SK-N-DZ (cell line): ENCODE results near the gene MERTK.
"Not testable (repeated sequence)": the region's sequence is repeated elsewhere in the genome, so short reads cannot be mapped to it uniquely, and the experiment has no call there.

Source experiments
- DNase-seq: peaks from one replicate; pipeline ENCODE4 v3.0.0-alpha.2; 2015; ENCODE audit warnings: low spot score

The MERTK gene

DNA sequence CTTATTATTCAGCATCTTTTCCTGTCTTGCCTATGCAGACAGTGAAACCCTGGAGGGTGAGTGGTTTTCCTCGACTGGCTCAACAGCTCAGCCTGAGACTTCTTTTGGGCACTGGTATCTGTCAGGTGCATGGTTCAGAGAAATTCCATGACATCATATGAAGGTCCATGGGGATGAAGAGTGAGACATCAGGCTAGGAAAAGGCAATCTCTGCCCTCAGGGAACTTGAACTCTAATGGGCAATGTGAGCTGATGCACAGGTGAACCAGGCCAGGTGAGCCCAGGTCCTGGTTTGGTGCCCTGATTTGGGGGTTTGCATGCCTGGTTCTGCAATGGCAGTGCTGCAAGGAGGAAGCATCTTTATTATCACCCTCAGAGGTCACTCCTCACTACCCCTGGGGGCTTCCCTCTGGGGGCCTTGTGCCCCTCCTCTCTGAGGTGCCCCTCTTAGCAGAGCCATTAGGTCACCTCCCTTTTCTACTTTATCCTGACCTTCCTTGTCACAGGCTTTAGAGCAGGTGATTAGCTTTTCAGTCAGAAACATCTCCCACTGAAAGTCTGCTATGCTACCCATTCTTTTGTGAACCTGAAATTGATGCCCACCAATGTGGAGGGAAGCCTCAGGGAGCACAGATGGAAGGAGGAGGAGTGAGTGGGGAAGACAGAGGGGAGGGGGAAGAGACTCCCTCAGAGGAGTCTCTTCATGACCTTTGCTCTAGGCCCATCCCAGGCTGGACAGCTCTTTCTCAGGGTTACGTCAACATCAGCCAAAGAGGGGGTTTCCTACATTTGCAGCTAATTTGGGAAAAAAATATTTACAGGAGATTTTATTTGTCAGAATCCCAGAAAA is 47.3 kb downstream of the MERTK start:
- DNase-seq: no peak

DNA sequence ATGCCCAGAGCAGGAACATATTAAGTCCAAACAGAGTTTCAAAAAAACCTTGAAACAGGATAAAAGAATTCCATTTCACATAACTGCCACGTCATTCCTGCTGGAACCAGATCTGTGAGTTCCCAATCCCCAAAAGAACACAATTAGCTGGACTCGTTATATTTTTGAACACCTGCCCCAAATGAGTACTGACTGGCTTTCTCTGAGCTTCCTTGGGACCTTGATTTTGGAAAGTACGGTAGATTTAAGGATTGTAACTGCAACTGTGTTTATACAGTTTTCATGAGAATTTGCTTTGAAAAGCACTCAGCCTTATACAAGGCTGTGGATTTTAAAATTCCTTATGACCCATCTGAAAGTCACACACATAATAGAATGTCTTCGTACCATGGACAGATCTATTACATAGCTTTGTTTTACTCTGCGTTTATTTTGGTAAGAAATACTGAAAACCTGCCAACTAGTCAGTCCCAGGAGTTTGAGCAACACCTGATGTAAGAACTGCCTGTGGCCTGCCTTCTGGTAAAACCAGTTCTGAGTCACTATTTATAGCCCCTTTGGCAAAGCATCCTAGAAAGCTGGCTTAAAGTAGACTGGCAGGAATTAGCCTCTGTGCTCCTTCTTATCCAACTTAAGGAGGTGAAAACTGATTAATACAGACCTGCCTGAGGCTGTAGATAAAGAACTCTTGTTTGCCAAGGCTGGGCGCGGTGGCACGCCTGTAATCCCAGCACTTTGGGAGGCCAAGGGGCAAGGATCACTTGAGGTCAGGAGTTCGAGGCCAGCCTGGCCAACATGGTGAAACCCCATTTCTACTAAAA is 48.1 kb downstream of the MERTK start:
- DNase-seq: no peak

DNA sequence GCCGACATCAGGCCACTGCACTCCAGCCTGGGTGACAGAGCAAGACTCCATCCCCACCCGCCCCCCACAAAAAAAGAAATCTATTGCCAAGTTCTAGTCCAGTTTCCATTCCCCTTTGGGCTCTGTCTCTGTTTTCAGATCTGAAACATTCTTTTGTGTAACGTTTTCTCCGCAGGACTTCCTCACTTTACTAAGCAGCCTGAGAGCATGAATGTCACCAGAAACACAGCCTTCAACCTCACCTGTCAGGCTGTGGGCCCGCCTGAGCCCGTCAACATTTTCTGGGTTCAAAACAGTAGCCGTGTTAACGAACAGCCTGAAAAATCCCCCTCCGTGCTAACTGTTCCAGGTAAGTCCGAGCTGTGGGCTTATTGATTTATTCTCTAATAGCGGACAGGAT is 48.8 kb downstream of the MERTK start:
- DNase-seq: no peak

DNA sequence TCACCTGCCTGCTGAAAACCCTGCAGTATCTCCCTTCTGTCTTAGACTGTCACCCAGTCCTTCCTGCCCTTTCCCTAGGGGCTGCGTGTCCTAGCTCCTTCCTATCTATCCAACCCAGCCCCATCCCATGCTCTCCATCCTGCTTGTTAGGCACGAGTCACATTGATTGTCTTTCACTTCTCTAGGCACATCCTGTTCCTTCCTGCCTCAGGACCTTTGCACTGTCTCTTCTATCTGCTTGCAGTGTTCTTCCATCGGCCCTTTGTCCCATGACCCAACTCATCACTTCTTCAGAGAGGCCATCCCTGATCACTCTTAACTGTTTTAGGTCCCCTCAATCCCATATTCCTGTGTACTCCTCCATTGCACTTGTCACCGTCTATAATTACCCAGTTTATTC is 50.4 kb downstream of the MERTK start:
- no peak for DNase-seq

DNA sequence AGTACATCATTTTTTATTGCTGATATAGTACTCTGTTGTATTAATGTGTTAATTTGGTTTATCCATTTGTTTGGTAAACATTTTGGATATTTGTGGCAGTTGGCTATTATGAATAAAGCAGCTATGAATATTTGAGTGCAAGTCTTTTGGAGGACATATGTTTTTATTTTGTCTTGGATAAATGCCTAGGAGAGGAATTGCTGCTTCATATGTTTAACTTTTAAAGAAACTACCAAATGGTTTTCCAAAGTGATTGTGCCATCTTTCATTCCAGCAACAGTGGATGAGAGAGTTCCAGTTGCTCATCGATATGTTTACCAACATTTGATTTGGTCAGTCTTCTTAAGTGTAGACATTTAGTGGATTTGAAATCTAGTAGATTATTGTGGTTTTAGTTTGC is 51.8 kb downstream of the MERTK start:
- no peak for DNase-seq

DNA sequence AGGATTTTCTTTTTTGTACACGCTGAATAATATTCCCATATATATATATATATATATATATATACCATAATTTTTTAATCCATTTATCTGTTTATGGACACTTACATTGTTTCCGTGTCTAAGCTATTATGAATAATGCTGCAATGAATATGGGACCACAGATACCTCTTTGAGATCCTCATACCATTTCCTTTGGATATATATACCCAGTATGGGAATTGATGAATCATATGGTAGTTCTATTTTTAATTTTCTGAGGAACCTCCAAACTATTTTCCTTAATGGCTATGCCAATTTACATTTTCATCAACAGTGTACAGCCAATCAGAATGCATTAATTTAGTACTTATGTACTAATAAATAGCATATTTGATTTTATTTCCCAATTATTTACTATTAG is 53.1 kb downstream of the MERTK start:
- no peak for DNase-seq

DNA sequence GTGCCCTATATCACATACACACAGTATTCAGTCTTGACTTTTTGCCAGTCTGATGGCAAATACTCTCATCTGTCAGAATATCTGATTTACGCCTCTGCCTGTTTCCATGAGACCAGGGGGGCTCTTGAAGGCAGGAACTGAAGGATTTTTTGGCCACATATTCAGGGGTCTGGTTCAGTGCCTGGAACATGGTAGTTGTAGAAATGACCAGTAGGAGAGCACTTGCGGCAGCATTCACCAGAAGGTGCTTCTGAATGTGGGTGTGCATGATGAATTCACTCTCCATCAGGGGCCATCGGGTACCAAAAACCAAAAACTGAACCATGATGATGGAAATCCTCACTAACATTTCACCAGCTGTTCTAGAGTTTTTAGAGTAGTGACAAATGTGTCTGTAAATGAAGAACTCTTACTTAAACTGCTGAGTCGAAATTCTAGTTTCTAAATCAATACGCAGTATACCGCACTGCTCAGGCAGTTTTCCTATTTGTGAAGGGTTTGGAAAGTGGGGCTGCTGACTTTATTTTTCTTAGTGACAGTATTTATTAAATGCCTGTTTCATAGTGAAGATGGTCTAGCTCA is 54.6 kb downstream of the MERTK start:
- no peak for DNase-seq

DNA sequence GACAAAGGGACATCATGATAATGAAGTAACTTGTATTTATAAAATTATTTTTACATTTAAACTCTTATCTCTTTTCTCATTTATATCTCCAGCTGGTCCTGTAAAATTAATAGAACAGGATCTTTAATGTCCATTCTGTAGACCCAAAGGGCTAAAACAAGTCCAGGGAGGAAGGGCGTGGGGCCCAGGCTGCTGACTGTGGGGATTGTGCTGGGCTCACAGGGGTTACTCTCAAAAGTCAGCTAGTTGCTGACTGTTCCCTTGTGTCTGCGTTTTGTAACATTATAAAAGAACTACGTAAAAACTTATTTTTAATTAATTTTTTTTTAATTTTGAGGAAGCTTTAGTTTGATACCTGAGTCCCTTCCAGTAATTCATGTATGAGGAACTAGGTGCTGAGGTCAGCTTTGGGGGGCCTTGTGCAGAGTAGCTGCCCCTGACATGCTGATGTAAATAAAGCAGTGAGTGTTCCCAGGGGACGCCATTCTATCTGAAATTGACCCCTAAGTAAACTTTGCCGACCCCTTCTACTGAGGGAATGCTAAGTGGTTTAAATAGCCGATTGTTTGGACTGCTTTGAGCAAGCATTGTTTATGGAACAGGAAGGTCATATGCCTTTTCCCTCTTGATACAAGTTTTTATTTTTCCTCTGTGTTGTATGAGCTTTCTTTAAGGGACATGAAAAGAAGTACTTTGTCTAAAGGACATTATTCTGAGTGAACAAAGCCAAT is 56.4 kb downstream of the MERTK start:
- no peak for DNase-seq

DNA sequence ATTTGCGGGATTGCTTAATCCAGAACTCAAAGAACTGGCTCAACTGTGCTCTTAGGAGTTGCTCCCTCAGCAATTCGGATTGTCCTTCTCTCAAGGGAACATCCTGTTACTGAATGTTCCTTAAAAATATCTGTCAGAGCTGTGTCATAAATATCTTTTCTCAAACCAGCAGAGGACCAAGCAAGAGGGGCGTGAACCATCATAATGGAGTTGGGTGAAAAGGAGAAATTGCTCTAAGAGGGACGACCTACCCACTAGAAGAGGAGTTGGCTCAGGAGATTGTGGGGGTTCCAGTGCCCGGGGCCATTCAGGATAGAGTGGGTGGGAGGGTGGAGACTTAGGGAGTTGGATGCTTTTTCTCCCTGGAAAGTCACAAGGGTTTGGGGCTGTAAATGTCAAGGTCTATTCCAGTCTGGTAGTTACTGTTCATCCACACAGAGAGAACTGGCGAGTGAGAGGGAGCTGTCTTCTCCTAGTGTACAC is 59.5 kb downstream of the MERTK start:
- DNase-seq: no peak

DNA sequence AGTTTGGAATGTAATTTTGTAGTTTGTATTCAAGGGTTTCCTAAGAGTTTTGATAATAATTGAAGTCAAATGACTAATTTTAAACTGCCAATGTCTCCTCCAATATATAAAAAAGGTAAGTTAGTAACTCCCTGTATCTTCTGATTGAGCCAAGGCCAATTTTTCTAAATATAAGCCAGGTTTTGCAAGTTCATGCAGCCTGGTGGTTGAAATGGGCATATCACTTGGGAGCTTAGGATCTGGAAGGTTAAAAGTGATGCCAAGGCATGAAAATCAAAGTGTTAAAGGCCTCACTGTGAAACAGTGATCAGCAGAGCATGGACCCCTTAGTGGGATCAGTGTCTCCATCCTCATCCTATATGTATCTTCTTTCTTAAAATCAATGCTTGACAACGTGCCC is 60.5 kb downstream of the MERTK start:
- DNase-seq: no peak

DNA sequence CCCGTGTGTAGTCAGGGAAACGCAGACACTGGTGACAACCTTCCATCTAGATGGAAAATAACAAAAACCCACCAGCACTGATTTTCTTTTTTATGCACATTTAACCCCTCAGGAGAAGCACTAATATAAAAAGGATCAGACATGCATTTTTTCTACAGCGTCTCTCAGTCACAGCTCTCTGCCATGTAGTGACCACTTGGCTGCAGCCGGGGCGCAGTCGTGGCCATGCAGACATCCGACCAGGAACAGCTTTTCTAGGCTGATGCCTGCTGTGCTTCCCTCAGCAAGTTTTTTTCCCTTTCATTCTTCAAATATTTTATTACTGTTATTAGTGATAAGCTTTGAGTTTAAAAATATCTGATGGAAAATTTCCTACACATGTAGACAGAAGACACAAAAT is 63.3 kb downstream of the MERTK start:
- no peak for DNase-seq

DNA sequence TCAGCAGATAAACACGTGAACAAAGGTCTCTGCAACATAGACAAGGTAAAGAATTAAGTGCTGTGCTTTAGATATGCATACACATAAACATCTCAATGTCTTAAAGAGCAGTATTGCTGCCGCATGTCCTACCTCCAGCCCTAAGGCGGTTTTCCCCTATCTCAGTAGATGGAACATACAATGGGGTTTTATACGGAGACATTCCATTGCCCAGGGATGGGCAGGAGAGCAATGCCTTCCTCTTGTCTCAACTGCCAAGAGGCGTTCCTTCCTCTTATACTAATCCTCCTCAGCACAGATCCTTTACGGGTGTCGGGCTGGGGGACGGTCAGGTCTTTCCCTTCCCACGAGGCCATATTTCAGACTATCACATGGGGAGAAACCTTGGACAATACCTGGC is 64.7 kb downstream of the MERTK start:
- not testable (repeated sequence) for DNase-seq

DNA sequence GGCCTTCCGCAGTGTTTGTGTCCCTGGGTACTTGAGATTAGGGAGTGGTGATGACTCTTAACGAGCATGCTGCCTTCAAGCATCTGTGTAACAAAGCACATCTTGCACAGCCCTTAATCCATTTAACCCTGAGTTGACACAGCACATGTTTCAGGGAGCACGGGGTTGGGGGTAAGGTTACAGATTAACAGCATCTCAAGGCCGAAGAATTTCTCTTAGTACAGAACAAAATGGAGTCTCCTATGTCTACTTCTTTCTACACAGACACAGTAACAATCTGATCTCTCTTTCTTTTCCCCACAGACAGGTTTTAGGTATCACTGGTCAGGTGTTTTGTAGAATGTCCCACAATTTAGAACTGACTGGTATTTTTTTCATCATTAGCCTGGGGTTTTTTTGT is 65.1 kb downstream of the MERTK start:
- DNase-seq: not testable (repeated sequence)

DNA sequence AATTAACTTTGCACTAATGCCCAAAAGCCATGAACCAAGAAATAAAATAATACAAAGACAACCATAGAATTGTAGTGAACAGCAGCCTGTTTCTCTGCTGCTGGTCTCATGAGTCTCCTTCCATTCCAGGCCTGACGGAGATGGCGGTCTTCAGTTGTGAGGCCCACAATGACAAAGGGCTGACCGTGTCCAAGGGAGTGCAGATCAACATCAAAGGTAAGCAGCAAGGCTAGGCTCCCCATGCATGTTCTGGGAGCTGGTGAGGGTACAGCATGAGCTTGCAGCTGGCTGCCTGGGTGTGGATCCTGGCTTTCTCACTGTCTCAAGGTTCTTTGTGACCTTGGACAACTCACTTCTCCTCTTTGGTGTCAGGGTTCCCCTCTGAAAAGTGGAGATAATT is 66.7 kb downstream of the MERTK start:
- DNase-seq: no peak

DNA sequence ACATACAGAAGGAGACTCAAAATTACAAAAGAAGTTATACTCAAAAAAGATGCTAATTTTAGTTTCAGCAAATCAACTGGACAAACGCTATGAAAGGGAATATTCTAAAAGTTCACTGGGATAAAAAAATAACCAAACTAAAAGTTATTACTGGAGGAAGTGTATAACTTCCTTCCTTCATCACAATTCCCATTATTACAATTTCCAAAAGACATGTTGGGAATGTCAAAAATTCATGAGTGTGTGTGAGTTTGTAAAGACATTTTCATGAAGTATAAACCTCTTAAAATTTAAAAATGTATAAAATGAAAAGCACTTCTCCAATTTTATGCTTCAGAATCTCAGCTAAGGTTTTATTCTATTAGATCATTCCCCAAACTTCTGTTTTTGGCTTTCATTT is 67.8 kb downstream of the MERTK start:
- DNase-seq: no peak

DNA sequence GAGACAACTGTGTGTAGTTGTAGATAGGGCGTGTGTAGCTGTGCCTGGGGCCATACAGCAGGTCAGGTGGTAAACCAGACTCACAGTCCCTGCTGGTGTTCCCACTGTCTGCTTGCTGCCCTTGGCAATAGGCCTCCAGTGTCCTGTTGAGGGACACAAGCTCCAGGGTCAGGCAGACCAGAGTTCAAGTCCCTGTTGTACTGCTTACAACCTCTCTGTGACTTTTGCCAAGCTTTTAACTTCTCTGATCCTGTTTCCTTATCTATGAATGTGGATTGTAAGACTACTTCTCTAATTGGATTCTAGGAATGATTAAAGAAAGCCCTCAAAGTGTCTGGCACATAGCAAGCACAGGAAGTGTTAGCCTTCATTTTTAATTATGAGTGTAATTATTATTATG is 68.6 kb downstream of the MERTK start:
- no peak for DNase-seq

DNA sequence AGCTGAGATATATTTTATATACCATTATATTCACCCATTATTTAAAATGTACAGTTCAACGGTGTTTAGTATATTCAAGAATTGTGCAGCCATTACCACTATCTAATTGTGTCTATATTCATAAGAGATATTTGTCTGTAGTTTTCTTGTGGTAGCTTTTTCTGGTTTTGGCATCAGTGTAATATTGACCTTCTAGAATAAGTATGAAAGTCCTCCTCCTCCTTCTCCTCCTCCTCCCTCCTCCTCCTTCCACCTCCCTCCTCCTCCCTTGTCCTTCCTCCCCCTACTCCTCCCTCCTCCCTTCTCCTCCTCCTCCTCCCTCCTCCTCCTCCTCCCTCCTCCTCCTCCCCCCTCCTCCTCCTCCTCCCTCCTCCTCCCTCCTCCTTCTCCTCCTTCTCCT is 72.0 kb downstream of the MERTK start:
- no peak for DNase-seq

DNA sequence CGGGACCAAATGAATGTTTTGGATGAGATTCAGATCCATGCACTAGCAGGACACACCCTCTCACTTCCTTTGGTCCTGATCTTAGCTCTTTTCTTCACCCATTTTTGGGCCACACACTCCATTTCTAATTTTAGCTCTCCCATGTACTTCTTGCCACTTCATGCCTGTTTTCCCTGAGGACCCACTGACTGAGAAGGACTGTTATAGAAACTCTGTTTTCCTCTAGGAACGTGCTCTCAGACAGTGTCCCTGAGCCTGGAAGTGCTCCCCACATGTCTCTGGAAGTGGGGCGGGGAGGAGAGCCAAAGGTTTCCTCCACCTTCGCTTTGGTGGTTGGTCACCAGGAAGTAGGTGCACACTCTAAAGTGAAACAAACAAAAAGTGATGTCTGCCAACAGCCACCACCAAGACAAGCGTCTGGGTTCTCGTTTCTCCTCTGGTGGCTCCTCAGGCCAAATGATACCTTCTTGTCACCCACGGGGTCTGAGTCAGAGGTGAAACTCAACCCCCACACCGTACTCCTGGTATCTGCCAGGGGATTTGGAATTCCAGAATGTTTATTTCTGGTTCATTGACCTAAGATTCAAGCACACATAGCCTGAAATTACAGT is 74.7 kb downstream of the MERTK start:
- no peak for DNase-seq

DNA sequence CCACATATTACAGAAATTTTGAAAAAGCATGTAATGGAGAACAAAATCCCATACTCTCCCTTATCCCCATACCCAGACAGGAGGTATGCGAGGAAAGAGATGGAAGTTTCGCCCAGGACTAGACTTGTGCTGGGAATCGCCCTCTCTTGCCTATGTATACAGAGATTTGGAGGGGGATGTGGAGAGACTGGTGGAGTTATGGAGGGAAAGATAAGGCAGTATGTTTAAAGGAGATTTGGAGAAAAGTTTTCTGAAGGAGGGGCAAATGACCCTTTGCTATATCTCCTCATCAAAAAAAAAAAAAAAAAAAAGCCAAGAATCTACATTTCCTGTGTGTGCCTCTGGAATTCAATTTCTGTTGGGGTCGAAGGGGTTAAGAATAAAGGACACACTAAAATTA is 75.3 kb downstream of the MERTK start:
- no peak for DNase-seq

DNA sequence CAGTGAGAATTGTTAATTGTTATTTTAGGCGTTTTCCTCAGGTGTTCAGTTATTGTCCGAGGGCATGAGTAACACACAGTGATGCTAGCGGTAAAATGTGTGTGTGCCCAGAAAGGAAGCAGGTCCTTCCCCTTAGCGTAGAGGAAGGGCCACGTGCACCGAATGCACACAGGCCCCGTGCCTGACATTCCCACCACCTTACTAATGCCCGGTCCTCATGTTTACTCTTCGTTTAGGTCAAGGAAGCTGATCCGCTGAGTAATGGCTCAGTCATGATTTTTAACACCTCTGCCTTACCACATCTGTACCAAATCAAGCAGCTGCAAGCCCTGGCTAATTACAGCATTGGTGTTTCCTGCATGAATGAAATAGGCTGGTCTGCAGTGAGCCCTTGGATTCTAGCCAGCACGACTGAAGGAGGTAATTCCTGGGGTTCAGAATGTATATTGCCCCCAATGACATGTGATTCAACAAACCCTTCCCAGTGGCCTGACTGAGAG is 76.7 kb downstream of the MERTK start:
- DNase-seq: no peak

DNA sequence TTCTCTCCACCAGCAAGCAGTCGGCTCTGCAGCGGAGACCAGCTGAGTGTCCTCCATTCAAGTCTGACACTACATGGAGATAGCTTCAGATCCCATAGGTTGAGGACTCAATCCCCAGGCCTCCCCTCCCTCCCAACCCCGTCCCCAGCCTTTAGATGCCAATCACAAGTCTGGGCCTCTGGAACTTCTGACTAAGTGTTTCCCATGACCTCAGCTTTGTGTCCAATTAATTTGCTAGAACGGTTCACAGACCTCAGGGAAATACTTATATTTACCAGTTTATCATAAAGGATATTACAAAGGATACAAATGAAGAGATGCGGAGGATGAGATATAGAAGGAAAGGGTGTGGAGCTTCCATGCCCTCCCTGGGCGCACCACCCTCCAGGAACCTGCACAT is 77.4 kb downstream of the MERTK start:
- DNase-seq: no peak
